HG03064 (cell line): ENCODE measurements around the gene TASOR.
"Not testable (repeated sequence)": the region's sequence is repeated elsewhere in the genome, so short reads cannot be mapped to it uniquely, and the experiment has no call there.

Experiments
- ATAC-seq: cut with Tn5 transposase; IDR thresholded peaks from one replicate; pipeline ENCODE4 v1.9.1; 2021; ENCODE audit warnings: low read depth; ENCODE audit not compliant: unreplicated experiment

The TASOR gene

DNA sequence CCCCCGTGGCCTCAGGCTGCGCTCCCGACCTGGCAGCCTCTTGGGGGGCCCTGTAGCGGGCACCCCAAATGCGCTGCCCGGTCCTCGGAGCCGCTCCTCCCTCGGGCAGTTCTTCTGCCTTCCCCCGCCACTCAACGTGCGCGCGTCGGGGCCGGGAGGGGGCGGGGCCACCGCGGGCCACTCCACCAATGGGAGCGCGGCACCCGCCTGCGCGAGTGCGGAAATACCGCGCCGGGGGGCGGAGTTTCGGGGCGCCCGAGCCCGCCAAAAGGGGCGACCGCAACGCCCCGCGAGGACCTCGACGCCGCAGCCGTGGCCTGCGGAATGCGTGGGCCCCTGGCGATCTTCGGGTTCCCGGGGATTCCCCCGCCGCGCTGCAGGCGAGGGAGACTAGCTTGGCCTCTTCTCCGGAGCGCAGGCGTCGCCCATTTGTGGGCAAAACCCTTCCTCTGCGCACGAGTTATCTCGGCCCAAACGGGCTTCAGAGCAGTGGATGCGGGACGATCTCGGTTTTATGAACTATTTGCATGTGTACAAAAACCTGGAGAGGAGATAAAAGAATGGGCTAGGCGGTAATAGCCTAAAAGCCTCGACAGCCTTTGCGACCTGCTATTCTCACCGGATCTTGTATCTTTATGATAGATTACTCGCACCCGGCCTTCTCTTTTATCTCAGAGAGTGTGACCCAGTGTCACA, at the start of gene TASOR:
TASOR (minus strand) TSS at position 144 of the 696 bp plus-strand sequence. CDS start 259 bp downstream, outside the sequence.
- ATAC-seq: peak; percentile 69

DNA sequence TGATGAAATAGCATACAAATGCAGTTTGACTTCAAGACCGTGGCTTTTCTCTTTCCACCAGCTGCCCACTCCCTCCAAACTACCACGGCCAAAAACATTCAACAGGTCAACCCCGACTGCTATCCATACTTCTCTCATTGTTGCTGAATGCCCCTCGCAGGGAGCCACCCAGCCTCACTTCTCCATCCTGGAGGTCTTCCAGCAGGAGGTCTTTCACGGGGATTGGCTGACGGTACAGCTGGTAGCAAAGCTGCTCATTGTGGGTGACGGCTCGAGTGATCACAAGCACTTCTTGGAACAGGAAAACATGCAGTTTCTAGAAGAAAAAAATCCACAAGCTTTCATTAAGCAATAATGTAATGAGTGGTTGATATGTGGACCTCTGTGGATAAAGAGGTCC, 49.0 kb upstream of the TASOR start:
- no peak for ATAC-seq

DNA sequence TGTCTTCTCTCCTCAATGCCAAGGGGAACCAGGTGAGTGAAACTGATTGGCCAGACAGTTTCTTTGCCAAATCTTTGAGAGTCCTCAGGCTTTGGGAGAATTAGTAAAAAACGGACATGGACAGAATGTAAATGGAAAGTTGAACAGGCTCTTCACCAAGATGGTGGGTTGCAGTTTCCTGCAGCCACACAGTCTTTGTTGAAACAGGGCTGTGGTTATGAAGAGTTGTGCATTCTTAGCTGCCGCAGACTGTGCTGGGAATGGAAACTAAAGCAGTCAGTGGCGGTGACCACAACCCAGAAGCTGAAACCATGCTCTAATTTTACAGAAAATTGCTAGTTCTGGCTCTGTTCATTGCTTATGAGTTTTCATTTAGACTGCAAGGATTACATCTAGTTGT, 42.1 kb upstream of the TASOR start:
- ATAC-seq: peak; percentile 98

- ATAC-seq: no peak
Observed at GRCh38 chr3:56724676-56725075, 41.6 kb upstream of the TASOR start.

DNA sequence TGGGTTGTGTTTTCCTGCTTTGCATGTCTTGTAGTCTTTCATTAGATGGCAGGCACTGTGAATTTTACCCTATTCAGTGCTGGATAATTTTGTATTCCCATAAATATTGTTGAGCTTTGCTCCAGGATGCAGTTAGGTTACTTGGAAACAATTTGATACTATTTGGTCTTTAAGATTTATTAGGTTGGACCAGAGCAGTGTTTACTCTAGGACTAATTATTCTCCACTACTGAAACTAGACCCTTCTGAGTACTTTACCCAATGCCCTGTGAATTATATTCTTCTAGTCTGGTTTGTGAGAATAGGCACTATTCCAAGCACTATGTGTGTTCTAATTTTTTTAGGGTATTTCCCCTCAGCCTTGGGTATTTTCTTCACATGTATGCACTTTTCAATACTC, 37.8 kb upstream of the TASOR start:
- no peak for ATAC-seq

- ATAC-seq: not testable (repeated sequence)
Observed at GRCh38 chr3:56718809-56719208, 35.7 kb upstream of the TASOR start.

- no peak for ATAC-seq
Observed at GRCh38 chr3:56711344-56711743, 28.3 kb upstream of the TASOR start.

- ATAC-seq: not testable (repeated sequence)
Observed at GRCh38 chr3:56707412-56707811, 24.3 kb upstream of the TASOR start.

GRCh38 chr3:56706629-56707028, 23.6 kb upstream of the TASOR start:
- ATAC-seq: no peak

DNA sequence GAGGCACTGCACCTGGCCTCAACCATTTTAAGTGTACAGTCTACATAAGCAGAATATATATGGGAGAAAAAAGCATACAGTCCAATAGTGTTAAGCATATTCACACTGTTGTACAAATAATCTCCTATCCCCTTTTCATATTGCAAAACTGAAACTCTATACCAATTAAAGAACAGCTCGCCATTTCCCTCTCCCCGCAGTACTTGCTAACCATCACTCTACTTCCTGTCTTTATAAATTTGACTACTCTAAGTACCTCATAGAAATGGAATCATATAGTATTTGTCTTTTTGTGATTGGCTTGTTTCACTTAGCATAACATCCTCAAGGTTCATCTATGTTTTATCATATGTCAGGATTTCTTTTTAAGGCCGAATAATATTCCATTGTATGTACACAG, 21.6 kb upstream of the TASOR start:
- ATAC-seq: no peak

DNA sequence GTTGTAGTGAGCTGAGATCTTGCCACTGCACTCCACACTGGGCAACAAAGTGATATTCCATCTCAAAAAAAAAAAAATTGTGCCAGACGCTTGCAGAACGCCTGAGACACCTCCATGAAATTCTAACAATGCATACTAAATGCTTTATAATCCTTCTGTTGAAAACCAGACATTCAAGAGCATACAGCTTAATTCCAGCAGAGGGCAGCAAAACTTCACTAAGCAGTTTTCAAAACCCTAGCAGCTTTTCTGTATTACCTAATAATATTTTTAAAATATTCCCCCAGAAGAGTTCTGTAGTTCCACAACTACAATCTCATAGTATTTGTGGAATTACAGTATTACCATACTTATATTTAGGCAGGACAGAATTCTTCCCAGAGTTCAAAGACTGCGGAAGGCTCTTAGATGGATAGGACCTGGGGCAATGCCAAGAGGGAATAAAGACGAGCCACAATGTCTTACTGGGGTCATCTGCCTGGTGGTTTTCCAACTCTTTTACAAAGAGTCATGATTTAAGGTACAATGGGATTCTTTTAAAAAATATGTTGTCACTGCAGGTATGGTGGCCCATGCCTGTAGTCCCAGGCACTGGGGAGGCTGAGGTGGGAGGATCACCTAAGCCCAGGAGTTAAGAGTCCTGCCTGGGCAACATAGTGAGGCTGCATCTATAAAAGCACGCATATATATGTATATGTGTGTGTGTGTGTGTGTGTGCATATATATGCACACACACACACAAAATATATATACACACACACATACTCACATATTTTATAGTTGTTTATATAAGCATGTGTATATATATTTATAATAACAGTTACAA, 19.6 kb upstream of the TASOR start:
- ATAC-seq: no peak

DNA sequence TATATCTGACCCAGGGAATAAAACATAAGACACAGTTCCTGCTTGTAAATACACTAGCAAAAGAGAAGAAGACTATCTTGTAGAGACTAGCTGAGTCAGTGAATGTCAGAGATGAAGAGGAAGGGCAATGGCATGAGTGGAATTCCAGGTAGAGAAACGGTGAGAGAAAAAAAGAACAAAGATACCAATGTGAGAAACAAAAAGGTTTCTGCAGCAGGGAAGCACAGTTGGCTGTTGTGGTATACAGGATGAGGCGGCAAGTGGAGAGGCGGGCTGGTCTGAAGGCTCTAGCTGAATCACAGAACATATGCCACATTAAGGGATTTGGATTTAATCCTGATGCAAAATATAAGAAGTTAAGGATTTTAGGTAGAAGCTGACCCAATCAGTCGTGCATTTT, 17.1 kb upstream of the TASOR start:
- ATAC-seq: no peak

DNA sequence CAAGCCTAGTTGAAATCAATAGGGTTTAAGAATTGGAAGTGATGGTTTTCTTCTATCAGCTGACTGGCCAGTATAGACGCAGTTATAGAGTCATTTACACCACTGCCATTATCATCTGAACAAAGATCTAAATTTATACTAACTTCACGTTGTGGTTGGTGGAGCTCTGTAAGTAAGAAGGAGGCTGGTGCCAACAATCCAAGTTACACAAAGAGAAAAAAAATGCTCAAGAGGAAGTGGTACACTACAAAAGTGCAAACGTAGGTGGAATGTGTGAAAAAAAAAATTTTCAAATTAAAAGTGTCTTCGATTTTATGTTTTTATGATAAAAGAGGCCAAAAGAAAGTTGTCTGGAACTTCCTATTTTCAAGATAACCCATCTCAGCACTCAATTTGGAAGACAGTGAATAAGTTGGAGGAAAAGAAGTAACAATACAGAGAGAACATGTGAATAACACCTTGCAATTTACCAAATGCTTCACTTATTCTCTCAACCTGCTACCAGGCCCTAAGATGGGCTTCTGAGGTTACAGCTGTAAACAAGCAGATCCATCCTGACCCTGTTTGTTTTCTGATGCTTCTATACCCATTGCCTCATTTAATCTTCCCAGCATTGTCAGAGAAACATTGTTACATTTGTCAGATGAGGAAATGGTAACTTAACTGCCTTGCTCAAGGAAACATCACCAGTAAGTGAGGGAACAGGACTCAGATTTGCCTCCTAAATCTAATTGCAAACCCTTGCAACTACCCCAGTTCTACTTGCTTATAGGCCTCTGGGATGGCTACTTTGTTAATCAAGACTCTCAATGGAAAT, 12.0 kb upstream of the TASOR start:
- ATAC-seq: no peak

- no peak for ATAC-seq
Observed at GRCh38 chr3:56693750-56694149, 10.7 kb upstream of the TASOR start.

- ATAC-seq: peak; percentile 71
Observed at GRCh38 chr3:56692520-56693433, 9.7 kb upstream of the TASOR start.

DNA sequence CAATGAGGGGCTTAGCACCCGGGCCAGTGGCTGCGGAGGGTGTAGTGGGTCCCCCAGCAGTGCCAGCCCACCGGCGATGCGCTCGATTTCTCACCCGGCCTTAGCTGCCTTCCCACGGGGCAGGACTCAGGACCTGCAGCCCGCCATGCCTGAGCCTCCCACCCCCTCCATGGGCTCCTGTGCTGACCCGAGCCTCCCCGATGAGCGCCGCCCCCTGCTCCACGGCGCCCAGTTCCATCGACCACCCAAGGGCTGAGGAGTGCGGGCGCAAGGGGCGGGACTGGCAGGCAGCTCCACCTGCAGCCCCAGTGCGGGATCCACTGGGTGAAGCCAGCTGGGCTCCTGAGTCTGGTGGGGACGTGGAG, 8.9 kb upstream of the TASOR start:
- not testable (repeated sequence) for ATAC-seq

DNA sequence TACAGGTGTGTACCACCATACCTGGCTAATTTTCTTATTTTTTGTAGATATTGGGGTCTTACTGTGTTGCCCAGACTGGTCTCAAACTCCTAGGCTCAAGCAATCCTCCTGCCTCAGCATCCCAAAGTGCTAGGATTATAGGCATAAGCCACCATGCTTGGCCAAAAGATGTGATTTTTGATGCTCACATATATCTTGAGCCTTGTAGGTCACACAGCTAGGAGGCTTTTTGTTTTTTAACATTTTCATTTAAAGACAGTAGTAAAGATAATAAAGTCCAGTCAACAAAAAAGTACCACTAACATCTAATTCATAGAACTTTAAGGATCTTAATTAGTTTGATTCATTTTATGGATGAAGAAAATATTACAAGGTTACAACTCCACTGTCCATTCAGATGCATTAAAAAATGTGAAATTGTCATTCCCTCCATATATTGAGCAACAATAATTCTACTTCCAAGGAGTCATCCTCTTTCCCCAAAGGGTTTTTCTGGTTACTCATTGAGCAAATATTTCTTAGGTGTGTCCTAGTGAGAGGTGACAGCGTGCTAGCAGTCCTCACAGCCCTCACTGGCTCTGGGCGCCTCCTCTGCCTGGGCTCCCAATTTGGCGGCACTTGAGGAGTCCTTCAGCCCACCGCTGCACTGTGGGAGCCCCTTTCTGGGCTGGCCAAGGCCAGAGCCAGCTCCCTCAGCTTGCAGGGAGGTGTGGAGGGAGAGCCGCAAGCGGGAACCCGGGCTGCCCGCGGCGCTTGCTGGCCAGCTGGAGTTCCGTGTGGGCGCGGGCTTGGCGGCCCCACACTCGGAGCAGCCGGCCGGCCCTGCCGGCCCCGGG, 8.3 kb upstream of the TASOR start:
- no peak for ATAC-seq

- ATAC-seq: no peak
Observed at GRCh38 chr3:56689303-56689702, 6.2 kb upstream of the TASOR start.

DNA sequence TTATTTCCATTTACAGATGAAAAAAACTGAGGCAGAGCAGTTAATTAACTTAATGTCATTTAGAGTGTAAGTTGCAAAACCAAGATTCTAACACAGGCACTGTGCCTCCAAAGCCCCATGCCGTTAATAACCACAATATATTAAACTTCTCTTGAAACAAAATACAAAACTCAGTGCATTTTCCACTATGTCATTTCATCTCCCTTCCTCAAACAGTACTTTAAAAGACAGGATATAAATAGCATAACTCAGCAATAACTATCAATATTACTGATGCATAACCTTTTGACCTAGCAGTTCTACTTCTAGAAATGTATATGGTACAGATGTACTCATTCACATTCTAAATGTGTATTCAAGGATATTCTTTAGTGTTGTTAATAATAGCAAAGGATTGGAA, 5.1 kb upstream of the TASOR start:
- ATAC-seq: no peak
